Measurements from ENCODE around the gene DHX8.

DHX8 gene

GRCh38 chr17:43532581-43532980 lies 48.8 kb downstream of the DHX8 start:
- Histone ChIP-seq H3K36me3 (ENCODE audit: insufficient read depth, low read length) (peaks cover 18% of the 10 kb centered on the region), H3K27ac (ENCODE audit: low read length) (no peak overlapping the region), H3K4me3 (ENCODE audit: low read depth in 1 of 2, low read length in 2 of 2) (no peak overlapping the region), H3K27me3 (ENCODE audit: insufficient read depth, low read length, poor library complexity) (no peaks in the 10 kb centered on the region), H2AFZ (ENCODE audit: low read depth, low read length) (no peak overlapping the region), H3K4me2 (ENCODE audit: insufficient read depth, low read length) (no peak overlapping the region), H3K79me2 (ENCODE audit: insufficient read depth, low read length) (no peaks in the 10 kb centered on the region), H3K4me1 (ENCODE audit: insufficient read depth, low read length) (peaks cover 2% of the 10 kb centered on the region), H3K9ac (ENCODE audit: low read depth, low read length) (no peak overlapping the region), H4K20me1 (ENCODE audit: insufficient read depth, low read length) (peaks cover 9% of the 10 kb centered on the region; the same call in 1 of the 2 replicates), H3K9me3 (ENCODE audit: insufficient read depth, low read length, severe bottlenecking) (no peaks in the 10 kb centered on the region)
- ATAC-seq (ENCODE audit: insufficient read depth, low read depth) (no peak), DNase-seq (no peak)
- TF ChIP-seq EZH2 (IDR thresholded peaks at IDR 0.05; ENCODE audit: borderline replicate concordance, low read depth, low read length, severe bottlenecking) (no peak), CTCF (IDR thresholded peaks at IDR 0.05; ENCODE audit: borderline replicate concordance, extremely low read depth, low read length, poor library complexity, severe bottlenecking) (no peak)

DNA sequence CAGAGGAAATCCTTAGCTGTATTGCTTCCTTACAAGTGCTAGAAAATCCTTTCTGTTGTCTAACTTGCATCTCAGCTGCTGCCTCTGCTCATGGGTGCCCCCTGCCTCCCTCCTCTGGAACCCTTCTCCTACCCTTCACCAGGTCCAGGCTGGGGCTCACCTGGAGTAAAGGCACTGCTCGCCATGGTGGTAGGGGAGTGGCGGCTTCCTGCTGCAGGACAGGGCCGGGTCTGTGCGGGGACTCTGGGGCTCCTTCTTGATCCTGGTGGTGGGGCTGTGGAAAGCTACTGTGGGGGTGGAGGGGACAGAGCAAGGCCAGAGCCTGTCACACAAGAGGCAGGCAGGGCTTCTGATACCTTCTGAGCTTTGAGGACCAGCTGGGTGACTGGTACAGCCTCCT lies 49.9 kb downstream of the DHX8 start:
- Histone ChIP-seq H3K4me3 (ENCODE audit: low read depth in 1 of 2, low read length in 2 of 2) (no peak overlapping the region), H3K9ac (ENCODE audit: low read depth, low read length) (no peak overlapping the region), H3K9me3 (ENCODE audit: insufficient read depth, low read length, severe bottlenecking) (no peaks in the 10 kb centered on the region), H3K27ac (ENCODE audit: low read length) (no peak overlapping the region), H3K27me3 (ENCODE audit: insufficient read depth, low read length, poor library complexity) (no peaks in the 10 kb centered on the region), H4K20me1 (ENCODE audit: insufficient read depth, low read length) (peaks cover 7% of the 10 kb centered on the region; the same call in 1 of the 2 replicates), H3K4me2 (ENCODE audit: insufficient read depth, low read length) (no peak overlapping the region), H3K79me2 (ENCODE audit: insufficient read depth, low read length) (no peaks in the 10 kb centered on the region), H3K36me3 (ENCODE audit: insufficient read depth, low read length) (peaks cover 7% of the 10 kb centered on the region; the same call in 1 of the 2 replicates), H3K4me1 (ENCODE audit: insufficient read depth, low read length) (peaks cover 2% of the 10 kb centered on the region), H2AFZ (ENCODE audit: low read depth, low read length) (no peak overlapping the region)
- DNase-seq = no peak
- TF ChIP-seq EZH2 (IDR thresholded peaks at IDR 0.05; ENCODE audit: borderline replicate concordance, low read depth, low read length, severe bottlenecking) = no peak
- TF ChIP-seq CTCF (IDR thresholded peaks at IDR 0.05; ENCODE audit: borderline replicate concordance, extremely low read depth, low read length, poor library complexity, severe bottlenecking) = no peak
- no peak for ATAC-seq (ENCODE audit: insufficient read depth, low read depth)

GRCh38 chr17:43534909-43535308 lies 51.1 kb downstream of the DHX8 start:
- H4K20me1 ChIP-seq (ENCODE audit: insufficient read depth, low read length) = peaks cover 4% of the 10 kb centered on the region; the same call in 1 of the 2 replicates
- no peak overlapping the region for H3K27ac ChIP-seq (ENCODE audit: low read length)
- no peak overlapping the region for H3K9ac ChIP-seq (ENCODE audit: low read depth, low read length)
- no peak overlapping the region for H3K4me3 ChIP-seq (ENCODE audit: low read depth in 1 of 2, low read length in 2 of 2)
- no peaks in the 10 kb centered on the region for H3K27me3 ChIP-seq (ENCODE audit: insufficient read depth, low read length, poor library complexity)
- H3K4me2 ChIP-seq (ENCODE audit: insufficient read depth, low read length) = no peak overlapping the region
- TF ChIP-seq CTCF (IDR thresholded peaks at IDR 0.05; ENCODE audit: borderline replicate concordance, extremely low read depth, low read length, poor library complexity, severe bottlenecking) = no peak
- no peak for TF ChIP-seq EZH2 (IDR thresholded peaks at IDR 0.05; ENCODE audit: borderline replicate concordance, low read depth, low read length, severe bottlenecking)
- ATAC-seq (ENCODE audit: insufficient read depth, low read depth) = no peak
- no peaks in the 10 kb centered on the region for H3K9me3 ChIP-seq (ENCODE audit: insufficient read depth, low read length, severe bottlenecking)
- peaks cover 4% of the 10 kb centered on the region; the same call in 1 of the 2 replicates for H3K36me3 ChIP-seq (ENCODE audit: insufficient read depth, low read length)
- no peaks in the 10 kb centered on the region for H3K79me2 ChIP-seq (ENCODE audit: insufficient read depth, low read length)
- no peak for DNase-seq
- no peak overlapping the region for H2AFZ ChIP-seq (ENCODE audit: low read depth, low read length)
- peaks cover 2% of the 10 kb centered on the region for H3K4me1 ChIP-seq (ENCODE audit: insufficient read depth, low read length)

All from DND-41 (cell line).